Right lobe of liver (tissue), 6 donors: ENCODE measurements around the gene TBCA. TPM values are rescaled to one million over a fixed set of nuclear protein-coding genes. Genes with fewer than 3 reads are reported as not detected.

ENCODE experiments used
- ATAC-seq, 4 donors: fragments of 200-7000 bp; cut with Tn5 transposase; one replicate each; pipeline ENCODE4 v1.9.1; 2020; ENCODE audit warnings: mild to moderate bottlenecking in 4 of 4, moderate library complexity in 4 of 4
- DNase-seq, 3 donors: peaks; one replicate each; pipeline ENCODE4 v3.0.0-alpha.2; 2020
- H3K27ac ChIP-seq, 3 donors: fragments of 200-600 bp; one replicate each; pipeline ENCODE4 v1.8.0; 2022
- H3K27me3 ChIP-seq, 2 donors: fragments of 200-600 bp; one replicate each; pipeline ENCODE4 v1.8.0; 2022
- H3K36me3 ChIP-seq, 4 donors: fragments of 200-600 bp; sonication (generic) in 1 of 4; one replicate each; pipeline versions ENCODE4 v1.5.1 to v1.8.0; 2017 to 2022; ENCODE audit warnings: control low read depth in 1 of 4
- H3K4me1 ChIP-seq, 4 donors: fragments of 200-600 bp; sonication (generic) in 1 of 4; one replicate each; pipeline versions ENCODE4 v1.5.1 to v1.8.0; 2017 to 2022; ENCODE audit warnings: control low read depth in 1 of 4
- H3K4me3 ChIP-seq, 3 donors: fragments of 200-600 bp; one replicate each; pipeline ENCODE4 v1.8.0; 2022
- H3K9me3 ChIP-seq, 4 donors: fragments of 200-600 bp; sonication (generic) in 1 of 4; one replicate each; pipeline versions ENCODE4 v1.5.1 to v1.8.0; 2017 to 2022; ENCODE audit warnings: control low read depth in 1 of 4
- CTCF ChIP-seq, 4 donors: fragments of 200-600 bp in 3 of 4; fragments of 450-650 bp in 1 of 4; IDR thresholded peaks; one replicate each; pipeline versions ENCODE4 v1.5.1 to v1.8.0; 2016 to 2022; ENCODE audit warnings: antibody characterized with exemption in 4 of 4, mild to moderate bottlenecking in 2 of 4
- POLR2A ChIP-seq: fragments of 450-650 bp; IDR thresholded peaks from one replicate; pipeline ENCODE4 v1.6.1; 2017; ENCODE audit warnings: antibody characterized with exemption, mild to moderate bottlenecking
- WGBS: methylation state at CpG from one replicate; pipeline ENCODE4 v1.1.6; 2018; ENCODE audit warnings: low coverage, low lambda C conversion rate; ENCODE audit not compliant: insufficient coverage; ENCODE audit errors: missing lambda C conversion rate; 5-methylcytosine and 5-hydroxymethylcytosine counted together
- intact Hi-C, 2 donors: fragments of 100-400 bp; cut with DNase I; formaldehyde crosslinking; loops; one replicate each; pipeline versions ENCODE4 v1.11.2 to v1.14.1; 2022
- total RNA-seq, 6 experiments: library from RNA; depleted of rRNA in 2 of 6; stranded (reverse); fragments of >200 nt in 2 of 6; fragmentation: NEBNext Ultra II Directional in 3 of 6; extraction: Animal tissue kit (Norgen Biotek cat#: 25700) in 3 of 6; gene quantifications; one replicate each; pipeline versions ENCODE4 v1.1.0 to v1.2.4, GENCODE V29; 2016 to 2023
- donor health status: DM: no; HTN: yes; CAD: no.
- donor health status: DM: no; HTN: no; CAD: no.
- donor health status: DM: no; HTN: no; CAD: no.
- donor health status: DM: no; HTN: yes; CAD: no.
- donor health status: DM: no; HTN: yes; CAD: no.

The TBCA gene
- total RNA-seq, 6 experiments from 2014 or later = 92.1 to 165 (median 127) TPM

- H3K36me3 ChIP-seq = no peaks in the 10 kb centered on the region
- H3K27ac ChIP-seq = no peak overlapping the region
- no CpG with 5 or more reads among the region's 1 CpG for WGBS
- peak in 1 of 4 donors; percentile 9 for ATAC-seq
- intact Hi-C loops = no loop called here
- no peaks in the 10 kb centered on the region for H3K27me3 ChIP-seq
- H3K4me3 ChIP-seq = no peak overlapping the region
- peaks cover 0 to 3% (median 0%) of the 10 kb centered on the region in 4 donors for H3K9me3 ChIP-seq
- no peak for DNase-seq
- TF ChIP-seq POLR2A = no peak
- no peak for TF ChIP-seq CTCF (IDR thresholded peaks at IDR 0.05)
- no peaks in the 10 kb centered on the region for H3K4me1 ChIP-seq
These were observed 125.5 kb downstream of the TBCA start for GRCh38 chr5:77650686-77651085.

GRCh38 chr5:77649776-77650175 is 126.4 kb downstream of the TBCA start:
- WGBS = no CpG with 5 or more reads among the region's 2 CpGs
- no peak for TF ChIP-seq CTCF (IDR thresholded peaks at IDR 0.05)
- no peak for TF ChIP-seq POLR2A
- Histone ChIP-seq H3K4me1 (peaks cover 0 to 2% (median 0%) of the 10 kb centered on the region in 4 donors), H3K9me3 (peaks cover 0 to 3% (median 0%) of the 10 kb centered on the region in 4 donors), H3K36me3 (no peaks in the 10 kb centered on the region), H3K4me3 (no peak overlapping the region), H3K27me3 (peaks cover 0 to 2% of the 10 kb centered on the region in 2 donors), H3K27ac (no peak overlapping the region)
- no peak for DNase-seq
- ATAC-seq = no peak
- intact Hi-C loops = loop anchor here in 1 of 2 donors (10.0 kb wide), 1 partner anchor 355 kb away; no protein-coding TSS in a partner anchor

GRCh38 chr5:77645995-77646639 is 130.0 kb downstream of the TBCA start:
- Histone ChIP-seq H3K27ac (no peak overlapping the region), H3K4me3 (peak overlapping the region in 2 of 3 donors; percentile 14 to 33), H3K4me1 (peaks cover 0 to 8% (median 3%) of the 10 kb centered on the region in 4 donors), H3K36me3 (no peaks in the 10 kb centered on the region), H3K27me3 (peaks cover 26 to 36% of the 10 kb centered on the region in 2 donors), H3K9me3 (no peaks in the 10 kb centered on the region)
- ATAC-seq (no peak), DNase-seq (no peak)
- 64% methylated on average over 4 of the region's 11 CpGs for WGBS
- intact Hi-C loops = loop anchor here in 1 of 2 donors (10.0 kb wide), 1 partner anchor 359 kb away; no protein-coding TSS in a partner anchor
- TF ChIP-seq CTCF (IDR thresholded peaks at IDR 0.05) (no peak), POLR2A (no peak)

GRCh38 chr5:77645158-77645994 is 130.8 kb downstream of the TBCA start:
- WGBS = 2% methylated on average over 25 of the region's 80 CpGs
- H3K4me3 ChIP-seq = peak overlapping the region in 2 of 3 donors; percentile 14 to 33
- H3K9me3 ChIP-seq = no peaks in the 10 kb centered on the region
- peaks cover 30 to 44% of the 10 kb centered on the region in 2 donors for H3K27me3 ChIP-seq
- no peaks in the 10 kb centered on the region for H3K36me3 ChIP-seq
- no peak overlapping the region for H3K27ac ChIP-seq
- DNase-seq (peak in 2 of 3 donors; percentile 55 to 57), ATAC-seq (peak; percentile 93 to 96 (median 94))
- peaks cover 0 to 8% (median 3%) of the 10 kb centered on the region in 4 donors for H3K4me1 ChIP-seq
- intact Hi-C loops = loop anchor here in 1 of 2 donors (10.0 kb wide), 1 partner anchor 359 kb away; no protein-coding TSS in a partner anchor
- peak; percentile 36 to 77 (median 64) for TF ChIP-seq CTCF (IDR thresholded peaks at IDR 0.05)
- TF ChIP-seq POLR2A = no peak
